Nephron (organoid): ENCODE results near the gene MRPL9.

Experiments
- H3K27ac Mint-ChIP-seq, 3 experiments: 2 replicates each; pipeline ENCODE4 v1.8.0; 2020; ENCODE audit warnings: mixed read lengths in 3 of 3, mild to moderate bottlenecking in 2 of 3, moderate library complexity in 1 of 3
- H3K27me3 Mint-ChIP-seq: 2 replicates; pipeline ENCODE4 v1.8.0; 2021; ENCODE audit warnings: low read depth, mild to moderate bottlenecking, moderate library complexity, mixed read lengths
- H3K36me3 Mint-ChIP-seq: 2 replicates; pipeline ENCODE4 v1.8.0; 2020; ENCODE audit warnings: low read depth, mixed read lengths
- H3K4me1 Mint-ChIP-seq: 2 replicates; pipeline ENCODE4 v1.8.0; 2020; ENCODE audit warnings: mixed read lengths
- H3K4me3 Mint-ChIP-seq, 3 experiments: 2 replicates each; pipeline ENCODE4 v1.8.0; 2020; ENCODE audit warnings: mild to moderate bottlenecking in 3 of 3, mixed read lengths in 3 of 3, moderate library complexity in 2 of 3
- H3K9me3 Mint-ChIP-seq: 2 replicates; pipeline ENCODE4 v1.8.0; 2020; ENCODE audit warnings: mixed read lengths
- TF ChIP-seq, protein P1 (sequence below), 3 experiments: fragments of 200-600 bp; sonication (generic); IDR thresholded peaks; one replicate each; pipeline ENCODE4 v1.5.0; 2021; ENCODE audit warnings: antibody characterized with exemption in 3 of 3; ENCODE audit not compliant: unreplicated experiment in 3 of 3

MRPL9 gene

DNA sequence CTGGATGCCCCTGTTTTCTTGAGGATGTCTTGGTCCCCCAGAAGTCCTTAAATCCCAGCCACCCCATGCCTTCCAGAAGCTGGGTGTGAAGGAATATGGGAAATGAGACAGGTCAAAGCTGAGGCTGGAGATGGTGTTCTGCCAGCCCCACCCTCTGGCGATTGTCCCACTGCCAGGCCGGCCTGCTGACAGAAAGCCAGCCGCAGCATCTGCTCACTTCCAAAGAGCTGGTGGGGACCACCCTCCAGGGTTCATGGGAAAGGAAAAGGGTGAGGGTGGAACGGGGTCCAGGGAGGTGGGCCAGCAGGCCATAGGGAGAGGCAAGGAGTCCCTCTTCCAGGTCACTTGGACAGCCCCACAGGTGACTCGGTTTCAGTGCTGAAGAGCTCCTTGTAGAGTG is 43.8 kb upstream of the MRPL9 start:
- Mint-ChIP-seq H3K9me3 (no peaks in the 10 kb centered on the region), H3K4me1 (no peaks in the 10 kb centered on the region), H3K27ac (no peak overlapping the region), H3K27me3 (peaks cover 49% of the 10 kb centered on the region), H3K36me3 (no peaks in the 10 kb centered on the region), H3K4me3 (no peak overlapping the region)
- TF ChIP-seq, protein P1, sequence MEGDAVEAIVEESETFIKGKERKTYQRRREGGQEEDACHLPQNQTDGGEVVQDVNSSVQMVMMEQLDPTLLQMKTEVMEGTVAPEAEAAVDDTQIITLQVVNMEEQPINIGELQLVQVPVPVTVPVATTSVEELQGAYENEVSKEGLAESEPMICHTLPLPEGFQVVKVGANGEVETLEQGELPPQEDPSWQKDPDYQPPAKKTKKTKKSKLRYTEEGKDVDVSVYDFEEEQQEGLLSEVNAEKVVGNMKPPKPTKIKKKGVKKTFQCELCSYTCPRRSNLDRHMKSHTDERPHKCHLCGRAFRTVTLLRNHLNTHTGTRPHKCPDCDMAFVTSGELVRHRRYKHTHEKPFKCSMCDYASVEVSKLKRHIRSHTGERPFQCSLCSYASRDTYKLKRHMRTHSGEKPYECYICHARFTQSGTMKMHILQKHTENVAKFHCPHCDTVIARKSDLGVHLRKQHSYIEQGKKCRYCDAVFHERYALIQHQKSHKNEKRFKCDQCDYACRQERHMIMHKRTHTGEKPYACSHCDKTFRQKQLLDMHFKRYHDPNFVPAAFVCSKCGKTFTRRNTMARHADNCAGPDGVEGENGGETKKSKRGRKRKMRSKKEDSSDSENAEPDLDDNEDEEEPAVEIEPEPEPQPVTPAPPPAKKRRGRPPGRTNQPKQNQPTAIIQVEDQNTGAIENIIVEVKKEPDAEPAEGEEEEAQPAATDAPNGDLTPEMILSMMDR (IDR thresholded peaks at IDR 0.05; ENCODE audit: unreplicated experiment in 3 of 3) = no peak

DNA sequence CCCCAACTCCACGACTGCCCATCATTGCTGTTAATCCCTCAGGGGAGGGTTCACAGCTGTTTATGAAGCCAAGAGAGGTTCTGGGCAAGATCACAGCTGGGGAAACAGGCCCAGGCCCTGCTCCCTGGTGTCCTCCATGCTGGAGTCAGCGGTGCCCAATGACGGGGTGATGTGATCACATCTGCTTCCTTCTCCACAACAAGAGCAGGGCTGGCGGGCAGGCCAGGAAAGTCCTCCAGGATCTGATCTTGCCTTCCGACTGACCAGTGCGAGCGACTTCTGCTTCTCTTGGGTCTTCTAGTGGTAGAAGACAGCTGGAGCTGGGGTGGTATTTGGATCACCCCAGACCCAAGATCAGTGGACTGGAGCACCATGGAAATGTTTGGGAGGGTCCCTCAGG is 42.9 kb upstream of the MRPL9 start:
- peaks cover 44% of the 10 kb centered on the region for H3K27me3 Mint-ChIP-seq
- H3K4me3 Mint-ChIP-seq = no peak overlapping the region
- TF ChIP-seq, protein P1 (IDR thresholded peaks at IDR 0.05; ENCODE audit: unreplicated experiment in 3 of 3) = no peak
- H3K27ac Mint-ChIP-seq = no peak overlapping the region
- no peaks in the 10 kb centered on the region for H3K4me1 Mint-ChIP-seq
- no peaks in the 10 kb centered on the region for H3K36me3 Mint-ChIP-seq
- H3K9me3 Mint-ChIP-seq = no peaks in the 10 kb centered on the region

DNA sequence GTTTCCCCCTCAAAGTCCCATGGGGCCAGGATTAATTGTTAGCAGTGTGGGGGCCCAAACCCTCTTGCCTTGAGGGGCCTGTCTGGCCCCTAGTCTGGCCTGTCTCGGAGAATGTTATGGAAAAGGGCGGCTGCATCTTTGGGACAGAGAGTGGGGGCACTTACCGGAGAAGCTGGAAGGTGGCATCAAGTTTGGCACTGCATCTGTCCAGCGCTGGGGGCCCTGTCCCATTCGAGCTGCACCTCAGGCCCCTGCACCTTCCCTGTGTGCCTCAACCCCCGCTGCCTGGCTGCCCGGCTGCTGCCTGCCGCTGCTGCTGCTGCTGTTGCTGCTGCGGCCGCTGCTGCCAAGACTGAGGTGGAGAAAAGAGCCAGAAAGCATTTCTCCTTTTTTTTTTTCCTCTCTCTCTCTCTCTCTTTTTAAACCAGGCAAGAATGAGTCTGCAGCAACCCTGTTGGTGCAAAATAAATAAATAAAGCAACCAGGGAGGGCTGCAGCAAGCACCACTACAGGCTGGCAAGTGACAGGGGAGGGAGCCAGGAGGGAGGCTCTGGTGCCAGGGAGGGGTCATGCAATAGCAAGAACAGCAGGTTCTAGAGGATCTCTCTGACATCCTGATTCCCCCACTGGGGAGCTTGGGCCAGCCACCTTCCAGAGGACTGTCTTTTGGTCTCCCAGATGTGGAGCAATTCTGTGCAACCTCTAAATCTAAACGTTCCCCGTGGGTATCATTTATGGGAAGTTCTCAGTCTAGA is 41.9 kb upstream of the MRPL9 start, which contains the start of gene LINGO4:
TSS of gene LINGO4 (minus strand) at position 354 of the 755 bp plus-strand sequence. CDS start 2,715 bp downstream, outside the sequence.
- TF ChIP-seq, protein P1 (IDR thresholded peaks at IDR 0.05; ENCODE audit: unreplicated experiment in 3 of 3) = no peak
- Mint-ChIP-seq H3K27me3 (peaks cover 49% of the 10 kb centered on the region), H3K4me3 (no peak within 1 kb of the TSS), H3K27ac (no peak within 1 kb of the TSS), H3K9me3 (no peaks in the 10 kb centered on the region), H3K36me3 (no peaks in the 10 kb centered on the region), H3K4me1 (no peaks in the 10 kb centered on the region)

DNA sequence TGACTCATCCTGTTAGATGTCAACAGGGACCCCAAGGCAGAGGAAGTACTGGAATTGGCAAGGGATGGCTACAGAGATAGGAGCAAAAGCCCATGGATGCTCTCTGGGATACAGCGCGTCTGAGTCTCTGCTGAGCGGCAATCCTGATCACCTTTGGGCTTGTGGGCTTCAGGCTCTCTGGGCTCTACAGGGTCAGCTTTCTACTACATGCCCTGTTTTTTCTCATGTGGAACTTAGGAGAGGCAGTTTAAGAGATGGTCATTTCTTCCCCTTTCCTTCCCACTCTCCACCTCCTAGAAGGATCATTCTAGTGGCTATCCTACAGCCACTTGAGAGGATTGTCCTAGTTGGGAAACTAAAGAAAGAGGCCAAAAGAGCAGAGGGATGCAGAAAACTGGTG is 40.6 kb upstream of the MRPL9 start:
- Mint-ChIP-seq H3K9me3 (no peaks in the 10 kb centered on the region), H3K4me1 (no peaks in the 10 kb centered on the region)

DNA sequence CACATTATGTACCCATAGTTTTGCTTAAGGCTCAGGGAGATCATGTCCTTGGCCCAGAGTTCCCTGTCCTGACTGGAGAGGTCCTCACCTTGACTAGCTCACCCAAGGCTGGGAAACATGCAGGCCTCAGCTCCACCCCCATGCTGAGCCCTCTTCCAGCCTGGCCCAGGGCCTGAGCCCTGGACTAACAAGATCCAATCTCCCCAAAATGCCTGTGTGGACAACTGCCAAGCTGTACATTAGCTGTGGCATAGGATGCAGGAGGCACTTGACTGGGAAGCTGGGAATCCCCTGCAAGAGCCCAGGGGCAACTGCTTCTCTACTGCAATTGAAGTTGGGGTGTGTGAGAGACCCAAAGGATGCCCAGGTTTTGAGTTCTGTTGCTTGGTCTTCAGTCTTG is 39.9 kb upstream of the MRPL9 start:
- H3K27me3 Mint-ChIP-seq = peaks cover 54% of the 10 kb centered on the region
- H3K36me3 Mint-ChIP-seq = no peaks in the 10 kb centered on the region
- H3K4me1 Mint-ChIP-seq = no peaks in the 10 kb centered on the region
- H3K27ac Mint-ChIP-seq = no peak overlapping the region
- H3K4me3 Mint-ChIP-seq = no peak overlapping the region
- TF ChIP-seq, protein P1 (IDR thresholded peaks at IDR 0.05; ENCODE audit: unreplicated experiment in 3 of 3) = no peak
- H3K9me3 Mint-ChIP-seq = no peaks in the 10 kb centered on the region

More for the DNA sequence above, 40.6 kb upstream of the MRPL9 start:
- Mint-ChIP-seq H3K27ac (peak overlapping the region in 1 of 3 experiments; percentile 19), H3K27me3 (peaks cover 55% of the 10 kb centered on the region), H3K4me3 (no peak overlapping the region), H3K36me3 (no peaks in the 10 kb centered on the region)
- TF ChIP-seq, protein P1 (IDR thresholded peaks at IDR 0.05; ENCODE audit: unreplicated experiment in 3 of 3) = no peak

DNA sequence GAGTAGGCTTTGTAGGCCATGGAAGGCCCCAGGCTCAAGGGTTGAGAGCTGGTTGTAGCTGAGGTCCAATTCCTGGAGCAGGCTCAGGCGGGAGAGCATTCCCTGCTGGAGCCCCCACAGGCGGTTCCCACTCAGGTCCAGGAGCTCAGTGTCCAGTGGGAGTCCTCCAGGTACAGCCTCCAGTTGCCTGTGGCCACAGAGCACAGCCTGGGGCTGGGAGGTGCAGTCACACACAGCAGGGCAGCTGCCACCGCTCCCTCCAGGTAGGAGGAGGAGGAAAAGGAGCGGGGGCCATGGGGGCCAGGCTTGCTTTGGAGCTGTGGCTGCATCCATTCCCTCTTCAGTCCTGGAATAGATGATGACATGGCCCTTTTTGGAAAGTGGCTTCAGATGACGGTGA is 39.1 kb upstream of the MRPL9 start:
- Mint-ChIP-seq H3K27ac (no peak overlapping the region), H3K4me3 (no peak overlapping the region), H3K9me3 (no peaks in the 10 kb centered on the region), H3K36me3 (no peaks in the 10 kb centered on the region), H3K4me1 (no peaks in the 10 kb centered on the region), H3K27me3 (peaks cover 48% of the 10 kb centered on the region)
- TF ChIP-seq, protein P1 (IDR thresholded peaks at IDR 0.05; ENCODE audit: unreplicated experiment in 3 of 3) = no peak
